NCI-H1417 (cell line): ENCODE data around the gene URGCP.
"Not testable (repeated sequence)": the region's sequence is repeated elsewhere in the genome, so short reads cannot be mapped to it uniquely, and the experiment has no call there.

Experiments
- DNase-seq, 3 experiments: peaks; one replicate each; lab custom pipeline; 2025; lab: John Stamatoyannopoulos, UW

The URGCP gene

GRCh38 chr7:43914795-43915194, 8.4 kb upstream of the URGCP start:
- no peak for DNase-seq

DNA sequence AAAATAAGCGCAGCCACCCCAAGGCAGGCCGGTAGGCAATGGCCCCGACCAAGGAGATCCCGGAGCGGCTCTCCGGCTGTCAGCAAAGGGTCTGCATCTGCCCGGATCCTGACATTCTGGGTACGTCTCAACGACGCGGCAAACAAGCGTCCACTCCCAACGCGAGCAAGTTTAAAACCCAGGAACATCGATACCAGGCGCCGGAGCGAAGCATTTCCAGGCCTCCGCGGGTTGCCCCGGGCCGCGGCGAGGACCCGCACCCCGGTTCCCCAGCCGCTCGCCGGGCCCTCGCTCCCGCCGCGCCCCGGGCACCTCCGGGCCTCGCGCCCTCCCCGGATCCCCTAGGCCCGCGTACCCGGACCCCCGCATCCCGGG, 453 bp downstream of the URGCP start:
- peak; percentile 8 to 78 (median 68) for DNase-seq

DNA sequence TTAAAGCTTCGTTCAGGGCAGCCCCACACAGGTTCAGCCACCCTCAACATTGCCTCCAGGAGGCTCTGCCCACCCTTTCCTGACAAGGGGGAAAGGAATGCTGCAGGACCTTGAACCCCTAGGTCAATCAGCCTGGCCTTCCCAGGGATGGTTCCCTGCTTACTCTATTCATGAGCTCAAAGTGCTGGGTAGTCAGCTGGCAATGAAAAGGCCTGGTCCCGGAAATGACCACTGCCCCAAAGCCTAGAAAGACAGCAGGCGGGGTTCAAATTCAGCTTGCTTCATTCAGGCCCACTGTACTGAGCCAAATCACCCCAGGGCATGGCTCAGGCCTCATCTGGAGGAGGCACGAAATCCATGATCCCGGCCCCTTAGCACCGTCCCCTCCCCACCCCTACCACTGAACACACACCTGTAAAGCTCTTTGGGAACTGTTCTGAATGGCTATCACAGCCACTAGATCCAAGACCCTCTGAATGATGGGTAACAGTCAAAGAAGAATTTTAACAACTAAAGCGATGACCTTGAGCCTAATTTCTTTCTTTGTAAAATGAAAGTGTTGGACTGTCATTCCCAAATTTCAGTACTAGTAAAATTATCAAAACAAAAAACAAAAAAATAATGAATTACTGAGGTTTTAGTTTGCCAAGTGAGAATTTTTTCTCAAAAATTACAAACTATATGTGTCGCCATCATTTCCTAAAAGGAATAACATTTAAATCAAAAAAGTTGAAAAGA, 1.0 kb downstream of the URGCP start:
- DNase-seq = peak in 1 of 3 experiments; percentile 3

DNA sequence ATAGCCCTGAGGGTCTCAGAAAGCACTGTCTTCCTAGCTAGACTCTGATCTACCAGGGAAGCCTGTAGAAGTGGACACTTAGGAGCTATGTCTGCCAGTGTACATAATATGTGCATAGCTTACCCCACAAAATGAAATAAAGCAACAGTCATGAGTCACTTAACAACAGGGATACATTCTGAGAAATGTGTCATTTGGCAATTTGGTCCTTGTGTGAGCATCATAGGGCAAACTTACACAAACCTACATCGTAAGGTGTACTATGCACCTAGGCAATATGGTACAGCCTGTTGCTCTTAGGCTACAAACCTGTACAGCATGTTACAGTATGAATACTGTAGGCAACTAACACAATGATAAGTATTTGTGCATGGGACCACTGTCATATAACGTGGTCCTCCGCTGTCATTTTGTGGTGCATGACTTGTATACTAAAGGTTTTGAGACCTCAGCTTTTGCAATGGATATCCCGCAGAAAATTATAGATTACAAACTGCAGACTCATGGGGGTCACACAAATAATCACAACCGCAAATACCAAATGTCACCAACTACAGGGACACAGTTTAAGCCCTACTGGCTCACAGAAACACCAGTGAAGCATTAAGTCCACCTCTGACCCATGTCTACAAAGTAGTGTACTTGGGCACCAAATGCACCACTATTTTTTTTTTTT, 1.7 kb downstream of the URGCP start:
- no peak for DNase-seq

GRCh38 chr7:43902542-43903054, 3.8 kb downstream of the URGCP start:
- no peak for DNase-seq

- DNase-seq = not testable (repeated sequence)
These were observed 7.8 kb downstream of the URGCP start for GRCh38 chr7:43898571-43898970.

GRCh38 chr7:43895847-43896415, 10.5 kb downstream of the URGCP start:
- no peak for DNase-seq

GRCh38 chr7:43891069-43891955, 15.1 kb downstream of the URGCP start:
- DNase-seq = no peak

GRCh38 chr7:43890468-43890867, 15.9 kb downstream of the URGCP start:
- no peak for DNase-seq

DNA sequence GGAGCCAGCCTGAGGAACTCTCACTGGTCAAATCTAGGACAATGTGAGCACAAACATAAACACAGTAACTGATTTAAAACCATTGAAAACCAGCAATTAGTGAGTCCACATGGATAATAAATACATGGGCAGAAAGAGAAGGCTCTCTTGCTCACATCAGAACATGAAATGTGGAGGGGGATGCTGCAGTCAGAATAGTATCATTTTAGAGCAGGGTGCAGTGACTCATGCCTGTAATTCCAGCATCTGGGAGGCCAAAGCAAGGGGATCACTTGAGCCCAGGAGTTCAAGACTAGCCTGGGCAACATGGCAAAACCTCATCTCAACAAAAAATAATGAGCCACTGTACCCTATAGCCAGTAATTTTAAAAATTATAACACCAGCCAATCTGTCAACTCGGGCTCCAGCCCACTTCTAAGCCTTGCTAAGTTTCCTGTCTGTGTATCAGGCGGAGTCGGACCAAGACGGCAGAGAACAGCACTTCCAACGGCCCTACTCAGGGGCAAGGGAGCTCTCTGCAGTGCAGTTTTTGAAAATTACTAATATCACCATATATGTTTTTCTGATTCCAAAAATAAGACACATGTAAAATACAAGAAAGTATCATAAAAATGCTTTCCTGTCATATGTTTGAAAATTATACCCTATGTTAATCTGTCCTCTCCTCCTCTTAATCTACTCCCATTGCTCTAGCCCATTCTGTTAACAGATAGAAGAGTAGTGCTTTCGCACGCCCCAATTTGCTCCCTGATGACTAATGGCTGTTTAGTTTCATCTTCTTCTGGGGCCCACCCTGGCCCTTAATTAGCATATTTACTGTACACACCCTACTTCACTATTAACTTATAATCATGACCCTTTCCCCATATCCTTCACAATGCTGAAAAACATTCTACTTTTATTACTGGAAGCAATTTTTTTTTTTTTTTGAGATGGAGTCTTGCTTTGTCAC, 17.1 kb downstream of the URGCP start:
- DNase-seq = no peak

GRCh38 chr7:43884617-43885016, 21.8 kb downstream of the URGCP start:
- DNase-seq = no peak

DNA sequence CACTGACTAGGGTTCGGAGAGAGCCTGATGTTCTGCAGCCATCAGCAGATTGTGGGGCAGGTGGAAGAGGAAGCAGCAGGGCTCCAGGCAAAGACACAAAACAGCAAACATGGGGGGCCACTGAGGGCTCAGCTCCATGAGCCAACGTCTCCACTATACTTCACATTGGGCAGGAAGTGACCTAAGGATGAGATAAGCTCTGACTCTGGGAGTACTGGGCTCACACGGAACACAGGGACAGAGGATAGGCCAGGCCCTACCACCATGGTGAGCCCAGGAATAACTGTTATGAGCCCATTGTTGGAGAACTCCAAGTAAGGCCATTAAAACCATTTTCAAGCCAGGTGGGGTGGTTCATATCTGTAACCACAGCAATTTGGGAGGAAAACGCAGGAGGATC, 22.2 kb downstream of the URGCP start:
- DNase-seq = no peak

- DNase-seq = no peak
These were observed 25.8 kb downstream of the URGCP start for GRCh38 chr7:43880596-43880995.

GRCh38 chr7:43879477-43879876, 26.9 kb downstream of the URGCP start:
- no peak for DNase-seq

GRCh38 chr7:43878867-43879266, 27.5 kb downstream of the URGCP start:
- DNase-seq = no peak

DNA sequence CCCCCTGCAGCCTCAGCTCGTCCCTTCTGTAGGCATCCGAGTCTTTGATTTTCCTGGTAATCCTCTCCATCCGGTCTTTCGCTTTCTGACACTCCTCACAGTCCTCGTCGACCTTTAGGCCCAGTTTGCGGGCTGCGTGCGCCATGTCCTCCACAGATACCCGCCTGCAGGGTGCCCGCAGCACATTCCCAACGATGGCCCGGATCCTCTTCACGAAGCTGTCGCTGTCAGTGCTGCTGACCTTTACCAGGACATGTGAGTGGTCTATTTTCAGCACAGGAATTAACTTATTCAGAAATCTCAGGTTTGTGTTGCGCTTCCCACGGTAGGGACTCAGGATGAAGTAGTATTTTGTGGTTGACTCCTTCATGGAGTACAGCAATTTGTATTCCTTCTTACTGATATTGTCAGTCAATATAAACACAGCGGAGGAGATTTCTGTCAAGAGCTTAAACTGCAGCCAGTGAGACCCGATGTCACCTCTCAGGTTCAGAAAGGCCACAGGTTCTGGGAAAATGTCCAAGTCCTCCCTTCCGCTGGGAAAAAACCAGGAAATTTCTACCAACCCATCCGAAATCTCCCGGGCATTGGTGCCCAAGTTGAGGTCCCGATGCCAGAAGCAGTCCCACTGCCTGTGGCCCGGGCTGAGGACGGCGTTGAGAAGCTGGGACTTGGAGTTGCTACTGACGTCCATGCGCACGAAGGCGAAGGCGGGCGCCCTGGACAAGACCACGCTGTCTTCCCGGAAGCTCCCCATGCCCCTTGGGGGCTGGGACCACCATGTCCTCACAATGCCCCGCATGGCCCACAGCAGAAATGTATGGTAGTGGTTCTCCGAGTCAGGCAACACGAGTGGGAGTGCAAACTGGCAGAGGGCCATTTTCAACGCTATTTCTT, 28.2 kb downstream of the URGCP start:
- DNase-seq = no peak

- no peak for DNase-seq
These were observed 29.2 kb downstream of the URGCP start for GRCh38 chr7:43876976-43877745.

GRCh38 chr7:43876241-43876640, 30.2 kb downstream of the URGCP start:
- no peak for DNase-seq

- no peak for DNase-seq
These were observed 33.1 kb downstream of the URGCP start for GRCh38 chr7:43873300-43873699.
